Fibroblast of pulmonary artery (primary cell): ENCODE data around the gene DHCR7.

ENCODE experiments used
- DNase-seq: peaks from one replicate; pipeline ENCODE4 v3.0.0-alpha.2; 2010; ENCODE audit warnings: low read depth
- H3K4me3 ChIP-seq: replicated peaks from 2 replicates; pipeline ENCODE4 v1.5.1; 2011; ENCODE audit warnings: low read depth, mild to moderate bottlenecking, control low read depth, low read length, moderate library complexity
- TF ChIP-seq, protein P1 (sequence below): IDR thresholded peaks from 2 replicates; pipeline ENCODE4 v1.5.1; 2011; ENCODE audit warnings: mild to moderate bottlenecking, control low read depth, low read length, inconsistent platforms; ENCODE audit errors: missing control alignments

DHCR7 gene

DNA sequence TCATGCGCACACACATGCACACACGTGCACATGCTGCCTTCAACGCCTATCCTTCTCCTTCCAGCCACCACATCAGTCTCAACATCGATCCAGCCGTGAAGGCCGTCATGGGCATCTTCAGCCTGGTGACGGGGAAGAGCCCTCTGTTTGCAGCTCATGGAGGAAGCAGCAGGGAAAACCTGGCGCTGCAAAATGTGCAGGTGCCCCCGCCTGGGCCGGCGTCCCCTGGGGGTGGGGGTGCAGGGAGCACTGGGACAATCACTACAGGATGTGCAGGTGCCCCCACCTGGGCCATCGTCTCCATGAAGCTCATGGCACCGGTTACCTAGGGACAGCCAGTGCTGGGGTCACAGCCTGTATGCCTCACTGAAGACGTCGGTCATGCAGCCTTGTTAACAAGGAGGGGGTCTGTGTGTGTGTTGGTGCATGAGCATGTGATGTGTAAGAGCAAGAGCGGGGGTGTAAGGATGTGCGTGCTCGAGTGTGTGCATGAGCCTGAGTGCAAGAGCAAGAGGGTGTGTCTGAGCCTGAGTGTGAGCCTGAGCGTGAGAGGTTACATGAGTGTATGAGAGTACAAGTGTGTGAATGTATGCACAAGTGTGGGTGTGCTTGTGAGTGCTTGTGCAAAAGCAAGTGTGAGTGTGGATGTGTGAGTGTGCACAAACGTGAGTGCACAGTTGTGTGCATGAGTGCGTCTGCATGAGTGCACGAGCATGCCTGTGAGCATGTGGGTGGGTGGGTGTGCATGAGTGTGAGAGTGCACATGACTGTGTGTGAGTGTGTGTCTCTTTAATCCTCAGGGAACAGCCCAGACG is 36.3 kb upstream of the DHCR7 start:
- TF ChIP-seq, protein P1, sequence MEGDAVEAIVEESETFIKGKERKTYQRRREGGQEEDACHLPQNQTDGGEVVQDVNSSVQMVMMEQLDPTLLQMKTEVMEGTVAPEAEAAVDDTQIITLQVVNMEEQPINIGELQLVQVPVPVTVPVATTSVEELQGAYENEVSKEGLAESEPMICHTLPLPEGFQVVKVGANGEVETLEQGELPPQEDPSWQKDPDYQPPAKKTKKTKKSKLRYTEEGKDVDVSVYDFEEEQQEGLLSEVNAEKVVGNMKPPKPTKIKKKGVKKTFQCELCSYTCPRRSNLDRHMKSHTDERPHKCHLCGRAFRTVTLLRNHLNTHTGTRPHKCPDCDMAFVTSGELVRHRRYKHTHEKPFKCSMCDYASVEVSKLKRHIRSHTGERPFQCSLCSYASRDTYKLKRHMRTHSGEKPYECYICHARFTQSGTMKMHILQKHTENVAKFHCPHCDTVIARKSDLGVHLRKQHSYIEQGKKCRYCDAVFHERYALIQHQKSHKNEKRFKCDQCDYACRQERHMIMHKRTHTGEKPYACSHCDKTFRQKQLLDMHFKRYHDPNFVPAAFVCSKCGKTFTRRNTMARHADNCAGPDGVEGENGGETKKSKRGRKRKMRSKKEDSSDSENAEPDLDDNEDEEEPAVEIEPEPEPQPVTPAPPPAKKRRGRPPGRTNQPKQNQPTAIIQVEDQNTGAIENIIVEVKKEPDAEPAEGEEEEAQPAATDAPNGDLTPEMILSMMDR, result no peak

GRCh38 chr11:71483692-71484091 is 35.5 kb upstream of the DHCR7 start:
- no peak for DNase-seq
- TF ChIP-seq, protein P1, result no peak
- H3K4me3 ChIP-seq, result no peak overlapping the region

More for the DNA sequence above, 36.3 kb upstream of the DHCR7 start:
- no peak overlapping the region for H3K4me3 ChIP-seq
- DNase-seq, result no peak

- no peak overlapping the region for H3K4me3 ChIP-seq
- no peak for DNase-seq
- TF ChIP-seq, protein P1, result no peak
These were observed 34.7 kb upstream of the DHCR7 start for GRCh38 chr11:71482746-71483364.

DNA sequence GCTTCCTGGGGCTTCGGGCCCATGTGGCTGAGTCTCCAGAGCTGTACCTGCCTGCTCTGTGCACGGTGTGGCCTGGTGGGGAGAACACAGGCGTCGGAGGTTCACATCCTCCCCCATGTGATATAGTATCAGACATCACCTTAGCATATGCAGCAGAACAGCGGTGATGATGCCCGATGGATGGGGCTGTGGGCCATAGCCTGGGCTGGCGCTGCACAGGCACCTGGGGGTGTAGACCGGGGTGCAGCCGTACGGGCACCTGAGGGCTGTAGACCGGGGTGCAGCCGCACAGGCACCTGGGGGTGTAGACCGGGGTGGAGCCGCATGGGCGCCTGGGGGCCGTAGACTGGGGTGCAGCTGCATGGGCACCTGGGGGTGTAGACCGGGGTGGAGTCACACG is 34.0 kb upstream of the DHCR7 start:
- DNase-seq, result no peak
- no peak overlapping the region for H3K4me3 ChIP-seq
- TF ChIP-seq, protein P1, result no peak

DNA sequence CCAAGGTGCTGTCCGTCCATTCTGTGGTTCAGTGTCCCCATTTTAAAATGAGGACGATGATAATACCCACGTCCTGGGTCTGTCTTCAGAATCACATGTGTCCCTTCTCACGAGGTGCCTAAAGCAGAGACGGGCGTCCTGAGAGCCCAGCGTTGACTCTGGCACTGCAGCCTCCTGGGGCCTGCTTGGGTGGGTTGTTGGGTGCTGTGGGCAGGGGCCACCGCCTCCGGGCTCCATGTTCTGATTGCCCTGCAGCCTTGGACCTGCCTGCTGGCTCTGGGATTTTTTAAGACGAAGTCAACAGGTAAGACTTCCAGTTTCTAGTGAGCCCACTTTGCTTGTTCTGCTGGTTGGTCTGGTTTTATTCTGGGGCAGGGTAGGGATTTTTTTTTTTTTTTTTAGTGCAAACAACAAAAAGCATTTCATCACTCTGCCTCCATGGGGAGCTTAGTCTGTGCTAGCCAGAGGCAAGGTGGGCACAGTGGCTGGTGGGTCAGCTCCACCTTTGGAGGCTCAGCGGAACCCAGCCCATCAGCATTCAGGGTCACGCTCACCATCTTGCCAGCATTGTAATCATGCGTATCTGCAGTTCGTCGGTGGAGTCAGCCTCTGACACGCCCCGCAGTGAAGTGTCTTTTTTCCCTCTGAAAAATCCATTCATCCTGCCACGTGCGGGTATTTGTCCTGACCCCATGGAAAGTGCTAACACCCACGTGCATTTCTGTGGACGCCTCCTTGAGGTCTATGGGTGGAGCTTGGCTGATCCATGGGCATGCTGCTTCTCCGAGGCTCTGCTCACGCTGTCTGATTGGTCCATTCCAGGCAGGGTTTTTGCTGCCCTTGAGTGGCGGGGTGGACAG is 33.1 kb upstream of the DHCR7 start:
- H3K4me3 ChIP-seq, result no peak overlapping the region
- no peak for DNase-seq
- TF ChIP-seq, protein P1, result no peak

DNA sequence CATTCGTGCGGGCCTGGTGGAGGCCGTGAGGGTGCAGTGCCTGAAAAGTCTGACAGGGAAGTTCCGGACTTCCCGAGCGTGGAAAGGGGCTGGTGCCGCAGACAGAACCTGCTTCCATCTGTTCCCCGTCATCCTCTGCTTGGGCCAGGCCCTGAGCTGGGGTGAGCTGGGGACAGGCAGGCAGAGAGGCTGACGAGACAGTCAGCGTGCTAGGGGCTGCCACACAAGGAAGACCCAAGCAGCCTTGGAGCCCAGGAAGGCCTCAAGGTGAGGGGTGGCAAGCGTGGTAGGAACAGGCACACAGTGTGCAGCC is 30.3 kb upstream of the DHCR7 start:
- no peak for DNase-seq
- TF ChIP-seq, protein P1, result no peak
- H3K4me3 ChIP-seq, result no peak overlapping the region
